Measurements from ENCODE around the gene PLIN4.
"Not testable (repeated sequence)": the region's sequence is repeated elsewhere in the genome, so short reads cannot be mapped to it uniquely, and the experiment has no call there.

Gene PLIN4

GRCh38 chr19:4543842-4544647 is 25.8 kb upstream of the PLIN4 start:
- no peak for DNase-seq

DNA sequence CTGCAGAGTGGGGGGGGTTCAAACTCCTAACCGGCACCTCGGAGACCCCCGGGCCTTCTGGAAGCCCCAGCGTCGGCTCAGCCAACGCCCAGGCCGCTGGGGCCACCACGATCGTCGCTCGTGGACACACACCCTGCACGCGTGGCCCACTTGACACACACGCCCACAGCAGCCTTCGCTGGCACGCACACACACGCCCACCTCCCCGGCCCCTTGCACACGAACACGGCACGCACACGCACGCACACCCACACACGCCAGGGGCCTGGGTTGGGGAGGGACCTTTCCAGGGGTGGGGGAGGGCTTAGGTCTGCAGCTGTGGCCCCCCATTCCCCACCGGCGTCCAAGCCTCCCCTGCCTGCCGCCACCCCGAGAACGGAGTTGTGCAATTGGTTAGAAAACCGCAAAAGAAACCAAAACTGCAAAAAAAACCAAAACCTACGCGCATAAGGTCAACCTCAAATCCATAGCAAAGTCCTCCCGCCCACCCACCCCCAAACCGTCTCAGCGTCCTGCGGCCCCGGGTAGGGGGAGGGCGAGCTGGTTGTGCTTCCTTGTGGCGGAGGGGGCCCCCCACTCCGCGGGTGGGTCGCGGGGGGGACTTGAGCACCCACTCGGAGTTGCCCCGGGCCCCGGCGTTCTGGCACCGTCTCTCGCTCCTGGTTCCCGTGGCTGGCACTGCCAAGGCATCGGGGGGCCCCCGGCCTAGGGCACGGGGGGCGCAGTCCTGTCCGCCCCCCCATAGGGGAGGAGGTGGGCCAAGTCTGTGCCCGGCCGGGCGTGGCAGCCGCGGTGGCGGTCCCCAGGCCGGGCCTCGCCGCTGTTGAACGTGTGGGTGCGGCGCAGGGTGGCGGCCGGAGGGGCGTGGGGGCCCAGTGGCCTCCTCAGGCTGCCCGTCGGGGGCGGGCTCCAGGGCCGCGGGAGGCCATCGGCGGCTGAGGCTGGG is 24.9 kb upstream of the PLIN4 start:
- DNase-seq = no peak

- DNase-seq = not testable (repeated sequence)
These were observed 23.5 kb upstream of the PLIN4 start for GRCh38 chr19:4541806-4542145.

DNA sequence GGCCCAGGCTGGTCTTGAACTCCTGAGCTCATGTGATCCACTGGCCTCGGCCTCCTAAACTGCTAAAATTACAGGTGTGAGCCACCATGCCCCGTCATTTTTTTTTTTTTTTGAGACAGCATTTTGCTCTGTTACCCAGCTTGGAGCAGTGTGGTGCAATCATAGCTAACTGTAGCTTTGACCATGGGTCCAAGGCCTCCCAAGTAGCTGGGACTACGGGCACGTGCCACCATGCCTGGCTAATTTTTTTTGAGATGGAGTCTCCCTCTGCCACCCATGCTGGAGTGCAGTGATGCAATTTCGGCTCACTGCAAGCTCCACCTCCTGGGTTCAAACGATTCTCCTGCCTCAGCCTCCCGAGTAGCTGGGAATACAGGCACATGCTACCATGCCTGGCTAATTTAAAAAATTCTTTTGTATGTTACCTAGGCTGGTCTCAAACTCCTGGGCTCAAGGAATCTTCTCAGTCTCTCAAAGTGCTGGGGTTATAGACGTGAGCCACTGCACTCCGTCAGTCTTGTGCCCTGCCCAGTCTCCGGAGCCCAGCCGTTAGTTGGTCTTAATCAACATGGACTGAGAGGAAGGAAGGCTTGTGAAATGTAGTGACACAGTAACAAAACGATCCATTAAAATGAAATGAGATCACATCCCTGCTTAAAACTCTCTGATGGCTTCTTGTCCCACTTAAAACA is 23.0 kb upstream of the PLIN4 start:
- DNase-seq = no peak

DNA sequence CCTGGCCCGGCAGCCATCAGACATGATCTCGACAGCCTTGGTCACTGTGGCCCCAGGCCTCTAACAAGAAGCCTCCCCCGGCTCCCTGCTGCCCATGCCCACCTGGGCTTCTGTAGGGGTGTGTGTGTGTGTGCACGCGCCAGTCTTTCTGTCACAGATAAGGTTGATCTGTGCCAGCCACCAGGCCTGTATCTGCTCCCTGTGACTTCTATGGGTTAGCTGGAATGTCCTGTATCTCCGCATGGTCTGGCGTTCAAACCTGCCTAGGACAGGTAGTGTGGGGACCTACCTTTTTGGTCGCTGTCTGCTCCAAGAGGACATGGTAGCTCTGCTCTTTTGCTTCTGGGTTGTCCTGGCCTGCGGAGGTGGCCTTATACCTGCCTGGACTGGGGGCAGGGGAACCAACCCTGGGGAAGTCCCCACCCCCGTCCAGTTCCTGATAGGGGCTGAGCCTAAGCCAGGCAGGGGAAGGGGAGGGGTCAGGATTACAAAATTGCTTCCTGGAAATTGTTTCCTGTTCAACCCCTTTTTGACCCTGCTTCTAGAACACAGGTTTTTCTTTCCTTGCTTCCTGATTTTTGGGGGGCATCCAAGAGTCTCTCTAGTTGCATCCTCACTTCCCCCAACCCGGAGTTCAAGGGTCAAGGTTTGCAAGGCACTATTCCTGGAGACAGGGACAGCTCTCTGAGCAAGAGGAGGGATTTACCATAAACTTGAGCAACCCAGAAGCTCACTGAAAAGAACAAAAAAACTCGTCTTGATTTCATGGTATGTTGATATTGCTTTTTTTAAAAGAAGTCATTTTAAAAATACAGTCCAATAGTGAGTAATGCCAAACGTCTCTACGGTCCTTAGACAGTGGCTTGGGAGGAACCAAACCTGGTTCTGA is 21.7 kb upstream of the PLIN4 start, which contains the start of gene LRG1:
Gene LRG1 (minus strand): TSS at position 344 of the 889 bp plus-strand sequence. CDS start 23 bp downstream, at position 321.
- DNase-seq = no peak

DNA sequence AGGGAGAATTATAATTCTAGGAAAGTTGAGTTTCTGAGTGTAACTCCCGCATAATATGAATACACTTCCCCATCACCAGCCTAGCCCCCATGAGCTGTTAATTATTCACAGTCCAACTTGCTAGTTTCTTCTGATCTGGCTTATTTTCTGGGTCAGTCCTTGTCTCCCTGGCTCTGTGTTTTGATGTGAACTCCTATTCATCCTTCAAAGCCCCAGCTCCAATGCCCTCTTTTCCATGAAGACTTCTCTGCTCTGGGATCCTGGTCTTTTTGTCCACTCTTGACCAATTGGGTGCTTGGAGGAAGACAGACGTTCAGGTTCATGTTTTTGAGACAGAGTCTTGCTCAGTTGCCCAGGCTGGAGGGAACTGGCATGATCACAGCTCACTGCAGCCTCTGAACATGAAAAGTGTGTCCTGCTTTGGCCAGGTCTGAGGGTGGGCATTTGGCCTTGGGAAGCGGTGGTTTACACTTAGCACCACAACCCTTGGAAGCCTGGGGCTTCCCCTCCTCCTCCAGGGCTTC is 20.9 kb upstream of the PLIN4 start:
- DNase-seq = no peak

- no peak for DNase-seq
These were observed 20.3 kb upstream of the PLIN4 start for GRCh38 chr19:4538601-4538954.

DNA sequence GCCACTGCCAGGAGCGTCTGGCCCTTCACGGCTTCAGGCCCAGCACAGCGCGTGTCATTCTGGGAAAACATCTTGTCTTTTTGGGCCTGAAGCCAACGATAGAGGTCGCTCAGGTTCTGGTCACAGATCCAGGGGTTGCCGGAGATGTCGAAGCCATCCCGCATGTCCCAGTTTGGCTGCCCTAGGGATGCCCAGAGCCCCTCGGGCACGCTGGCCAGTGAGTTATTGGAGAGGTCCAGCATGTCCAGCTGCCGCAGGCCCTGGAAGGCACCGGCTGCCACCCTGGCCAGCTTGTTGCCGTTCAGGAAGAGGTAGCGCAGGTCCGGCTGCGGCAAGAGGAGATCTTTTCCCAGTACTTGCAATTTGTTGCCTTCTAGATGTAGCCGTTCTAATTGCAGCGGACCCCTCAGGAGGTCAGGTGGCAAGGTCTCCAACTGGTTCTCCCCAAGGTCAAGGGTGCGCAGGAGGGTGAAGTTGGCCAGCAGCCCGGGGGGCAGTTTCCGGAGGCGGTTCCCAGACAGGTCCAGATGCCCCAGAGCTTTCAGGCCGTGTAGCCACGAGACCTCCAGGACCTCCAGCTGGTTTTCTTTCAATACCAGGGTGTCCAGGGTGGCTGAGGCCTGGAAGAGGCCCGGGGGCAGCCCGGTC is 19.8 kb upstream of the PLIN4 start:
- no peak for DNase-seq

GRCh38 chr19:4536798-4537197 is 18.5 kb upstream of the PLIN4 start:
- no peak for DNase-seq

DNA sequence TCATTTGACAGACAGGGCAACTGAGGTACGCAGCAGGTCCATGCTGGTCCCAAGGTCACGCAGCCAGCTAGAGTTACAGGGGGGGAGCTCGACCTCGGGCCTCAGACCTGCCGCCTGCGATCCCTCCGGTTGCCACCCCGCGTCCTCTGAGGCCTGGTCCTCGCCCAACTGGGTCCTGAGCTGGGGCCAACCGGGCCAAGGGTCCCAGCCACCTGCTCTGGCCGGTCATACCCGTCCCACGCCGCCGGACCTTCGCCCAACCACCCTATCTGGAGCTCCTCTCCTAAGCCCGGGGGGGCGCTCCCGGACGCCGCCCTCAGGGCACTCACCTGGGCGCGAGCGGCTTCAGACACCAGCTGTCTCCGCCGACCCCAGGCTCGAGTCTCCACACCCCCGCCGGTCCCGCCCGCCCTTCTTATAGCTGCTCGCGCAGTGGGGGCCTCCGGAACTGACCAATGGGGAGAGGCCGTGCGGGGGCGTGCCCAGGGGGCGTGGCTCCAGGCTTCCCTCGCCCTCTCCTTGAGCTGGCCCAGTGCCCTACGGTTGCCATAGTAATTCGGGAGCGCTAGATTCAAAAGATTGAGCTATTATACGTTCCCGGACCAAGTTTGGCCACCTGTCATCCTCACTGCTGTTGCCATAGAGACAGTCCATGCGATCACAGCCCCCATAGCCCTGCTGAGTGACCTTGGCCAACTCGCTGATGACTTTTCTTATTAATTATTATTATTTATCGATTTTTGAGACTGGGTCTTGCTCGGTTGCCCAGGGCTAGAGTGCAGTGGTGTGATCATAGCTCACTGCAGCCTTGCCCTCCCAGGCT is 16.8 kb upstream of the PLIN4 start, which contains the start of gene PLIN5:
Gene PLIN5 (minus strand): TSS at position 389 of the 823 bp plus-strand sequence. CDS start 1,150 bp downstream, outside the sequence.
- DNase-seq = peak; percentile 54

DNA sequence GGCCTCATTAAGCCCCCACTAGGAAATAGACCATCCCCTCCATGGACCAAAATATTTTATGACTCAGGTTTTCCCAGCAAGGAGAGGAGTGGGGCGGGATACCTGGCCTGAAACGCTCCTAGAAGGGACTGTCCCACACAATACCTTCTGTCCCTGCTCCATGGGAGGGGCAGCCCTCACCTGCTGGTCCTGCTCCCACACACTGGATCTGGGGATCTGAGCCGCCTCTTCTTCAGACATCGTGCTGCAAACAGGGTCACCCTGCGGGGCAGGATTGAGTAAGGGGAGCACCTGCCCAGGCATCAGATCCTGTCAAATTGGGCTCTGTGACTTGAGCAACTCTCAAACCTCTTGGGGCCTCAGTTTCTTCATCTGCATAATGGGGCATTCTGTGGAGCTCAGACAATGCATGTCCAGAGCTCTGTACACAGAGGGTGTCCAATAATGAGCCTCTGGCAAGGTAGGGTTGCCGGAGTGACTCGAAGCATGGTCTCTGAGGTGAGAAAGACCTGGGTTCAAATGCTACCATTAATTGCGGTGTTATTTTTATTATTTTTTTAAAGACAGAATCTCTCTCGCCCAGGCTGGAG is 15.6 kb upstream of the PLIN4 start:
- no peak for DNase-seq

GRCh38 chr19:4533334-4533733 is 15.0 kb upstream of the PLIN4 start:
- DNase-seq = no peak

- no peak for DNase-seq
These were observed 13.4 kb upstream of the PLIN4 start for GRCh38 chr19:4531562-4532165.

- no peak for DNase-seq
These were observed 11.7 kb upstream of the PLIN4 start for GRCh38 chr19:4529924-4530522.

DNA sequence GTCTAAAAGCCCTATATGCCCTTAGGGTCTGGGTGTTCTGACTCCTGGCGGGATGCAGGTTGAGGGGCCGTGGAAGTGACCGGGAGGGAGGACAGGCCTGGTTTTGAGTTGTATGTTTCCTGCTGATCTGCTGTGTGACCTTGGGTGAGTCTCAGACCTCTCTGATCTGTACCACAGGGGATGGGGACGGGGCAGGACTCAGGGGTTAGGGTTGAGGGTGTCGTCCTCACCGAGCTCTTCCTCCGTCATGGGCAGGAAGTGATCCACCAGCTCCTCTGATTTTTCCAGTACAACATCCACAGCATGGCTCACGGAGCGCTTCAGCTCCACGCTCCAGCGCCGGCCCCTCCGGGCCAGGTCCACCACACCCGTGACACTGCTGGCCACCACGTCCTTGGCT is 10.6 kb upstream of the PLIN4 start:
- no peak for DNase-seq

GRCh38 chr19:4527377-4527776 is 9.1 kb upstream of the PLIN4 start:
- DNase-seq = not testable (repeated sequence)

DNA sequence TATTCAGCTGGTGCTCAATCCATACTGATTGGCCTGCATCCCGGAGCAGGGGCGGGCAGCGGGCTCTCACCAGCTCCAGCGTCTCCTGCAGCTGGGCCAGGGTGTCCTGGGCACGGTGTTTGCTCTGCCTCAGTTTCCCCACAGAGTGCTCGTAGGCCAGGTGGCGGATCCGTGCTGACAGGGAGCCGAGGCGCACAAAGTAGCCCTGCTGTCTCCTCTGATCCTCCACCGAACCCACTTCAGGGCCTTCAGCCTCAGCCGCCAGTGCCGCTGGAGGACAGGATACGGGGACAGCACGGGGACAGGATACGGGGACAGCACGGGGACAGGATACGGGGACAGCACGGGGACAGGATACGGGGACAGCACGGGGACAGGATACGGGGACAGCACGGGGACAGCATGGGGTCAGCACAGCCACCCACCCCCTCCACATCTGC is 7.3 kb upstream of the PLIN4 start:
- DNase-seq = no peak

DNA sequence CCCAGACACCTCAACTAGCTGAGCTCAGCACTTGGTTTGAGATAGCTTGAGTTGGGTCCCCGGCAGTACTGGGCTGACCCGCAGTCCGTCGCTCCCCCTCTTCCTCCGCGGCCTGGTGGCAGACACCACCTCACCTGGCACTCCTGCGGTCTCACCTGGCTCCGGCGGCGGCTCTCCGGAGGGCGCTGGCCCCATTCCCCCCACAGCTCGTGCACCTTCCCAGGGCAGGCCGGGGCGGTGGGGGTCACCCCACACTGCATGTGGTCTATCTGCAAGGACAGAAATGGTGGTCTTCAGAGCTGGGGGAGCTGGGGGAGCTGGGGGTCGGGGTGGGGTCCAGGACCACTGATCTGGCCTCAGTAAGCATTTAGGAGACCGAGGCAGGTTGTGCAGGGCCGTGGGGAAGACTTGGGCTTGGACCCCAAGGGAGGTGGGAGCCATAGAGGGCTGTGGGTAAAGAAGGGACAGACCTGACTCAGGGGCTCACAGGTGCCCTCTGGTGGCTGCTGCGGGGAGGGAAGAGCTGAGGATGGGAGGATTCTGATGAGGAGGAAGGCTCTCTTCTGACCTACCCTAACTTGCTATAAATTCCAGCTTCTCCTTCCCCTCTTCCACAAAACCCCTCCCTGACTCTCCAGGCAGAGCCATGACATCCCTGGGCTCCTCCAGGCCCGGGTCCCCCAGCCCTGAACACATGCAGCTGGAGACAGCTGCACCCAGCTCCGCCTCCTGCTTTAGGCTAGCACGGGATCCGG is 6.7 kb upstream of the PLIN4 start:
- DNase-seq = peak; percentile 68

All from activated T-cell treated with anti-CD3 and anti-CD28 coated beads, Interleukin-2, amount 50 U/mL, for 1 hour (primary cell).